Heart right ventricle (tissue), 16 donors: ENCODE data around the gene MAK. TPM values are rescaled to one million over a fixed set of nuclear protein-coding genes. Genes with fewer than 3 reads are reported as not detected.
"Not testable (repeated sequence)": the region's sequence is repeated elsewhere in the genome, so short reads cannot be mapped to it uniquely, and the experiment has no call there.

Source experiments
- ATAC-seq, 8 donors: fragments of 200-7000 bp; cut with Tn5 transposase; one replicate each; pipeline ENCODE4 v1.9.1; 2020; ENCODE audit warnings: mild to moderate bottlenecking in 8 of 8, moderate library complexity in 8 of 8, moderate number of reproducible peaks in 1 of 8
- DNase-seq, 2 donors: peaks; one replicate each; pipeline ENCODE4 v3.0.0-alpha.2; 2020
- H3K27ac ChIP-seq, 10 donors: fragments of 200-600 bp; sonication (generic) in 2 of 10; one replicate each; pipeline versions ENCODE4 v1.5.0 to v1.8.0; 2020 to 2022; ENCODE audit warnings: mild to moderate bottlenecking in 3 of 10
- H3K27me3 ChIP-seq, 7 donors: fragments of 200-600 bp; one replicate each; pipeline ENCODE4 v1.8.0; 2021 to 2022; ENCODE audit warnings: mild to moderate bottlenecking in 2 of 7
- H3K36me3 ChIP-seq, 9 donors: fragments of 200-600 bp; sonication (generic) in 1 of 9; one replicate each; pipeline versions ENCODE4 v1.5.0 to v1.8.0; 2020 to 2022; ENCODE audit warnings: mild to moderate bottlenecking in 2 of 9
- H3K4me1 ChIP-seq, 9 donors: fragments of 200-600 bp; sonication (generic) in 1 of 9; one replicate each; pipeline versions ENCODE4 v1.5.0 to v1.8.0; 2020 to 2022; ENCODE audit warnings: mild to moderate bottlenecking in 4 of 9
- H3K4me3 ChIP-seq, 10 donors: fragments of 200-600 bp; sonication (generic) in 2 of 10; one replicate each; pipeline versions ENCODE4 v1.5.0 to v1.8.0; 2020 to 2022; ENCODE audit warnings: mild to moderate bottlenecking in 7 of 10, moderate library complexity in 2 of 10
- H3K9me3 ChIP-seq, 11 donors: fragments of 200-600 bp in 10 of 11; sonication (generic) in 2 of 11; one replicate each; pipeline versions ENCODE4 v1.5.0 to v1.8.0; 2013 to 2022; ENCODE audit warnings: mild to moderate bottlenecking in 2 of 11, control low read depth in 1 of 11, moderate library complexity in 1 of 11
- CTCF ChIP-seq, 9 donors: fragments of 200-600 bp; sonication (generic) in 2 of 9; IDR thresholded peaks; one replicate each; pipeline versions ENCODE4 v1.5.0 to v1.8.0; 2021 to 2022; ENCODE audit warnings: antibody characterized with exemption in 9 of 9, mild to moderate bottlenecking in 5 of 9, moderate library complexity in 1 of 9
- WGBS, 2 donors: extraction: QIAGEN DNeasy Blood & Tissue Kit; methylation state at CpG; one replicate each; pipeline ENCODE4 v1.1.7; 2013; ENCODE audit warnings: inconsistent platforms in 1 of 2; 5-methylcytosine and 5-hydroxymethylcytosine counted together
- intact Hi-C, 10 donors: fragments of 100-400 bp; cut with DNase I; formaldehyde crosslinking; loops; one replicate each; pipeline versions ENCODE4 v1.11.1 to v1.14.2; 2022
- long read RNA-seq, 3 donors: library from polyadenylated mRNA; unstranded; transcript quantifications; one replicate each; pipeline ENCODE4 v2.0.0, GENCODE V29; 2020 to 2021
- polyA plus RNA-seq, 2 donors: library from polyadenylated mRNA; stranded (reverse); fragments of 200-250 nt; gene quantifications; one replicate each; pipeline ENCODE4 v1.2.3, GENCODE V29; 2013
- total RNA-seq, 10 donors: library from RNA; stranded (reverse); fragmentation: NEBNext Ultra II Directional in 3 of 10; extraction: Animal tissue kit (Norgen Biotek cat#: 25700) in 3 of 10; gene quantifications; one replicate each; pipeline versions ENCODE4 v1.2.1 to v1.2.4, GENCODE V29; 2021 to 2023
- donor health status: Arrhythmogenic right ventricular cardiomyopathy.
- donor health status: ischemic (EF 13 %, LVEDD 7.1; RV severe dilation, severe dysfunction).
- donor health status: healthy with polysubstance abuse.
- donor health status: DM: no; HTN: yes; CAD: no.
- donor health status: DM: no; HTN: no; CAD: no.
- donor health status: ischemic (EF 25% LVEDD 6.9; RV normal size, moderate dysfunction).
- donor health status: ischemic (EF 25% LVEDD 5.7; RV mildly dilated, moderate dysfunction).
- donor health status: healthy.
- donor health status: DM: yes; HTN: yes; CAD: no.
- donor health status: Ischemic cardiomyopathy.
- donor health status: ischemic (EF 35%, LVEDD 5.7; RV mildly dilated, moderate dysfunction).
- donor health status: nonischemic (EF 11% LVEDD 7.7; RV severe dilation, severe dysfunction).
- donor health status: DM: yes; HTN: yes; CAD: no.
- donor health status: PGD.
- donor health status: ischemic (EF 29% LVEDD 5.4; RV normal size, mild dysfunction).
- donor health status: nonischemic (EF 23%, LVEDD 6.1; RV moderate dilation, normal function).

The MAK gene
- total RNA-seq (under 1 TPM in 7 of 10 donors, not detected in 3; 0.07 to 0.25 (median 0.13) TPM), polyA plus RNA-seq (under 1 TPM in 1 of 2 donors, not detected in 1; 0.01 TPM)
- long read RNA-seq, donor 1, partial matches to known transcripts = 0 of 1 reads
- long read RNA-seq, donor 1, other reads (novel, unspliced or antisense) = 1 of 1 reads
- long read RNA-seq, donor 2, partial matches to known transcripts = 0 of 2 reads
- long read RNA-seq, donor 2, other reads (novel, unspliced or antisense) = 2 of 2 reads
- long read RNA-seq, donor 3 = 0 reads

GRCh38 chr6:10837995-10838793 lies at the start of gene MAK:
TSS of gene MAK (minus strand) at chr6:10838539. CDS start at chr6:10830648, 7,891 bp downstream.
- intact Hi-C loops = no loop called here
- H3K27ac ChIP-seq = peak within 1 kb of the TSS in 7 of 10 donors; percentile 8 to 73 (median 39)
- H3K27me3 ChIP-seq = peaks cover 0 to 39% (median 0%) of the 10 kb centered on the region in 7 donors
- peaks cover 0 to 24% (median 11%) of the 10 kb centered on the region in 9 donors for H3K4me1 ChIP-seq
- H3K9me3 ChIP-seq = peaks cover 0 to under 1% (median 0%) of the 10 kb centered on the region in 11 donors
- peak; percentile 82 to 85 for DNase-seq
- TF ChIP-seq CTCF (IDR thresholded peaks at IDR 0.05) = no peak
- WGBS, 2 donors = 0% methylated on average over 48 to 53 of the region's 53 CpGs
- H3K4me3 ChIP-seq = peak within 1 kb of the TSS; percentile 67 to 93 (median 71)
- peak; percentile 95 to 99 (median 98) for ATAC-seq
- no peaks in the 10 kb centered on the region for H3K36me3 ChIP-seq

- H3K27me3 ChIP-seq = peaks cover 14 to 76% (median 67%) of the 10 kb centered on the region in 7 donors
- 2% methylated on average over 58 of the region's 58 CpGs for WGBS, 2 donors
- intact Hi-C loops = loop anchor here in 1 of 10 donors (5.0 kb wide), 1 partner anchor 1470 kb away; no protein-coding TSS in a partner anchor
- DNase-seq (peak; percentile 22 to 39), ATAC-seq (peak; percentile 41 to 78 (median 65))
- peaks cover 0 to 15% (median 0%) of the 10 kb centered on the region in 11 donors for H3K9me3 ChIP-seq
- H3K36me3 ChIP-seq = no peaks in the 10 kb centered on the region
- peaks cover 0 to 38% (median 23%) of the 10 kb centered on the region in 9 donors for H3K4me1 ChIP-seq
- TF ChIP-seq CTCF (IDR thresholded peaks at IDR 0.05) = peak in 7 of 9 donors; percentile 17 to 56 (median 33)
- peak within 1 kb of the TSS; percentile 29 to 62 (median 56) for H3K4me3 ChIP-seq
- peak within 1 kb of the TSS in 3 of 10 donors; percentile 25 to 57 (median 26) for H3K27ac ChIP-seq
Observed at GRCh38 chr6:10886691-10887502, 48.6 kb upstream of the MAK start, which contains the start of gene SYCP2L. TSS of gene SYCP2L (plus strand) at chr6:10887052. CDS start at chr6:10887127, 75 bp downstream.

GRCh38 chr6:10886365-10886690 lies 48.0 kb upstream of the MAK start:
- intact Hi-C loops = loop anchor here in 1 of 10 donors (5.0 kb wide), 1 partner anchor 1469 kb away; no protein-coding TSS in a partner anchor
- peaks cover 16 to 80% (median 71%) of the 10 kb centered on the region in 7 donors for H3K27me3 ChIP-seq
- H3K4me3 ChIP-seq = peak overlapping the region; percentile 16 to 62 (median 56)
- peak overlapping the region in 2 of 10 donors; percentile 26 to 57 for H3K27ac ChIP-seq
- WGBS, 2 donors = 14 to 22% methylated on average over 11 of the region's 11 CpGs
- H3K9me3 ChIP-seq = peaks cover 0 to 15% (median 0%) of the 10 kb centered on the region in 11 donors
- ATAC-seq, H3K36me3 ChIP-seq, DNase-seq: not testable (repeated sequence)
- H3K4me1 ChIP-seq = peaks cover 0 to 42% (median 27%) of the 10 kb centered on the region in 9 donors

- intact Hi-C loops = no loop called here
- Histone ChIP-seq H3K9me3 (no peaks in the 10 kb centered on the region), H3K4me3 (peak overlapping the region in 2 of 10 donors; percentile 5 to 12), H3K36me3 (no peaks in the 10 kb centered on the region), H3K27ac (no peak overlapping the region), H3K27me3 (peaks cover 16 to 99% (median 91%) of the 10 kb centered on the region in 7 donors), H3K4me1 (peaks cover 0 to 38% (median 27%) of the 10 kb centered on the region in 9 donors)
- 13 to 17% methylated on average over 23 to 24 of the region's 24 CpGs for WGBS, 2 donors
- ATAC-seq (no peak), DNase-seq (no peak)
- TF ChIP-seq CTCF (IDR thresholded peaks at IDR 0.05) = no peak
Observed at GRCh38 chr6:10884245-10884972, 46.1 kb upstream of the MAK start.
